Inferior parietal cortex (tissue), 1 donor: Measurements from ENCODE around the gene KIAA1549.

Experiments
- DNase-seq: peaks from one replicate; pipeline ENCODE4 v3.0.0-alpha.2; 2016; ENCODE audit errors: extremely low spot score

KIAA1549 gene

DNA sequence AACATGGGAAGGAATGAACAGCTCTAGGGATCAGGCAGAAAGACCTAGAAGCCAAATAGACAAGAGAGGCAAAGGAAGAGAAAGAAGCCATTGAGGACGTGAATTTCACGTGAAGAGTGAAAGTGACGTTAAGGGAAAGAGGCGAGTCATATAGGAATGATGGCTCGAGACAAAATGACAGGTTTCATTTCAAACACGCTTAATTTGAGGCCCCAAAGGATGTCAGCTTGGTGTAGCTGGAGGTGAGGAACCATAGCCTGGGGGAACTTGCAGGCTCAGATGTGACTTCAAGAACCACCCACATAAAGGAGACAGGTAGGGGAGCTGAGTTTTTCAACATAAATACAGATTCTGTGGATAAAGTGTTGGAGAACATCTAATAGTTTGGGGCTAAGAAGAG is 98.9 kb downstream of the KIAA1549 start:
- no peak for DNase-seq

DNA sequence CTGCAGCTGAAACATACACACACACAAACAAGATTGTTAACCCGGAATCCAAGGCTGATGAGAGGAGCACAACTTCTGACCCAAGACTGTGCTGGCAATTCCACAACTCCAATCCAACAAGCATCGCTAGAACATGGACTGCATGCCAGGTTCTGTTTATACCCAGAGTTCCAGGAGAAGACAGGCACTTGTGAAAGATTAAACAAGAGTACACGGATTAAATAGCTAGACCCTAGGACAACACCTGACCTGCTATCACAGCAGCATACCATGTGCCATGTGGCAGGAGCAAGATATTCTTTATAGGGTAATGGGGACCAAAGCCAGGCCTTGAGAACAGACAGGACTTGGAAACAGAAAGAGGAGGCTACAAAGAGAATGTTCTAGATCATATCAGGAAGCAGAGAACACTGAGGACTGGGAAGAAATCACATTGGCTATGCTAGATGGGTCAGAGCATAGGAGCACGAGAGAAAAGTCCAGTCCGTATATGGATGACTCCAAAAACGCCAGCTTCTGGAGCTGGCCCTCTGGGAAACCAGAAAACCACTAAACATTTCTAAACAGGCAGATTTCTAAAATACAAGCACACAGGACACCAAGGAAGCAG is 99.5 kb downstream of the KIAA1549 start:
- no peak for DNase-seq

DNA sequence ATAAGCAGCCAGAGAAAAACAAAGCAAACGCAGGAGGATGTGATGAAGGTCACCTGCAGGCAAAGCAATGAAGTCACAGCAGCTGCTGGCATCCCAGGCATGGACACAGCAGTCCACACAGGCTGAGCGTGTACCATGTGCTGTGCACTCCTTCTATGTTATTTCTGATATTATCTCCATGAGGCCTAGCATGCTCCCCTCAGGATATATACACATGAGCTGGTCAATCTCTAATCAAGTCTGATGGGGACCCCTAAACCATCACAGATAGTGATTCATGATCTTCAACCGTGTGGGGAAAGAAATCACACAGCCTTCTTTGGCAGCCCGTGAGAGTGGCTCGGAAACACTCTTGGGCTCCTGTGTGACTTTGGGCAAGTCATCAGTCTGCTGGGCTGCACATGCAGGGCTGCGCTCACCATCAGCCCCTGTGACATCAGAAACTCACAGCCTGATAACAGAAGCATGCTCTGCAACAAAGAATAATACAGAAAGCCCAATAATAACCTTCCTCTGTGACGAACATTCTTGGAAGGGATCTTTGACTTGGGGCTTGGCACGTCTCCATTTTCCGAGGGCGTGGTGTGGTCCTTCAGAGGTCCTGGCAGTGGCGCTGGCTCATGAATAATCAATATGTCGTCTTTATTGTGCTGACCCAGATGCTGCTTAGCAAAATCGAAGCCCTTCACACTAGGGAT is 100.2 kb downstream of the KIAA1549 start:
- no peak for DNase-seq

DNA sequence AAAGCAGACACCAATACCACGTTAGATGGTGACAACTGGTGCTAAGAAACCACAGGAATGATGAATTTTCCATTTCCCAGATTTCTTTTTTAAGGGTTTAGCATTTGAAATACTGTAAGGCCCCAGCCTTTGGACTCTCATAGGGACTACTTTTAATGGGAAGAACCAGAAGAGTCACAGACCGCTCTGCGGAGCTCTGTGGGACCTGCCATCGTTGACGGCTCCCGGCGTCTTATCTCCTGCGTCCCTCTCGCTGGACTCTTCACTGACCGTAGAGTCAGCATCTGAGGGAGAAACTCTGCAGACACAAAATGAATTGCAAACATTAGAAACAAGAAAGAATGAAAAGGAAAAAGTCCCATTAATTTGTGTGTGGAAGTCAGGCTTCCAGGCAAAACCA is 101.8 kb downstream of the KIAA1549 start:
- no peak for DNase-seq

DNA sequence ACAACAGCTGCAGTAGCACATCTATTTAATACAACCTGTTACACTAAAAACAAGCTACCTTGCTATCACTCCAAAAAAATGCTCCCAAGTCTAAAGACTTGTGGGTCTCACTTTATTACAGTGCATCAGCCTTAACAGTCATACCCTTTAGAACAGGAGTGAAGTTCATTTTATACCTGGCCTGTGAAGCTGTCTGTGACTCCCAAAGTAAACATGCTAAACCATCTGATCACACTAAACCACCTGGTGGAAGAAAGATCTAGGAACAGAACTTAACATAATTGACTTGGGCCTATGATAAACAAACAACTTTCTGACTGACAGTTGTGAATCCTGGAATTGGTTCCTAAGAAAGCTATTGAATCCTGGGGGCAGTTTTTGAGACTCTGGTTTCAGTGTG is 102.3 kb downstream of the KIAA1549 start:
- no peak for DNase-seq

DNA sequence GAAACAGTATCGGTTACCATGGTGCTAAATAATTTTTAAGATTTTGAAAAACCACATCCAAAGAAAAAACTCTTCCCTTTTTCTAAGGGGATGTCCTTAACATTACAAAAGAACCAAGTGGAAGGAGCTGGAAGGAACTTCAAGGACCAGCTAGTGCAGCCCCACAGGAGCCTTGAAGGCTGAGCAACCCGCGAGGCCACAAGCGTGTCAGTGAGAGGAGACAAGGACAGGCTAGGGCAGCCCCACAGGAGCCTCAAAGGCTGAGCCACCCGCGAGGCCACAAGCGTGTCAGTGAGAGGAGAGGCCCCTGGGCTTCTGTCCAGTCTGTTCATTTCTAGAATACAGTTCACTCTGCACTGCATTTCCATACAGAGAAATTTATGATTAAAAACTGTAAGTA is 103.1 kb downstream of the KIAA1549 start:
- DNase-seq, result no peak

DNA sequence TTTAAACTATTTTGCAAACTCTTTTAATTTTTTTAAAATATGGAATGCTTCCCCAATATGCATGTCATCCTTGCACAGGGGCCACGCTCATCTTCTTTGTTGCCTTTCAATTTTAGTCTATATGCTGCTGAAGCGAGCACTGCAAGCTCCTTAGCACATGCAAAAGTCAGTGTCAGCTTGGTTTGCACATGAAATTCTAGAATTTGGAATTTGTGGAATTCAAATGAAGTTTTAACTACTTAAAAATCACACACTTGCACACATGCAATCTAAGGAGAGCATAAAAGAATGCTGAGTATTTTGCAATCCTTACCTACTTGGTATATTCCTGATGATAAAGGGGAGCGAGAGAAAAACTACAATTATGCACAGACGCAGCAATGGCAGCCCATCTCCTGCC is 104.9 kb downstream of the KIAA1549 start:
- DNase-seq, result no peak

DNA sequence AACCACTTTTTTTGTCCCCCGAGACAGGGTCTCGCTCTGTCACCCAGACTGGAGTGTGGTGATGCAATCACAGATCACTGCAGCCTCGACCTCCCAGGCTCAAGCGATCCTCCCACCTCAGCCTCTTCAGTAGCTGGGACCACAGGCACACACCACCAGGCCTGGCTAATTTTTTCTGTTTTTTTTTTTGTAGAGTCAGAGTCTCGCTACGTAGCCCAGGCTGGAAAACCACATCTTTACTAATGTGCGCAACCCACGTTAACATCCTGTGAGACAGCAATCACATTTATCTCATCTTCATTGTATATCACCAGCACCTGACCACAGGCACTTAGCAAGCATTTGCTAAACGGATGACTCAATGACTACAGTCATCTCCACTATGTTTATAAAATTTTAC is 105.4 kb downstream of the KIAA1549 start:
- no peak for DNase-seq

DNA sequence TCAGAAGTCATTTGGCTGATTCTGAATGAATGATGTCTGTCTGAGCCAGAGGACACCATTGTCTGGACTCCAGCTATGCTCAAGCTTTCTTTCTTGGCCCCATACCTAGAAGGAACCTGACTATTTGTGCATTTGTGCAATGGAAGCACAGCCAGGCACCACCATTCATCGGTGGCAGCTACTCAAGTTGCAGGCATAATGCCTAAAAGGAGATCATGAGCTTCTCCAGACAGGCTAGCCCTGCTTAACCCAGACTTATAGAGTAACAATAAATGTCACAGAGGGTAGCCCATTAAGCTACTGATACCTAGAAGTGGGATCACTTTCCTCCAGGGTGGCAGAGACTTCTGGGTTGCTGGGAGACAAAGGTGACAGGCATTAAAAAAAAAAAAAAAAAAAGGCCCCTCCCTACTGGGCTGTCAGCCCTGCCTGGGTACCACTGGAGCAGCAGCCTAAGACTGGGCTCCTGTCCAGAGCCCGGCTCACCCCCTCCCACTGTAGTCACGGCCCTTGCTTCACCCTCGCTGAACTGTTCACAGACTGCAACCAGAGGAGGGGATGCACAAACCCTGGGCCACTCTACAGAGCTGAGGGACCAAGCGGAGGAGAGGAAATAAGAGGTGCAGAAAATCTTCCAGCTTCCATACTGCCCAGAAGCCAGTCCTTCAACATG is 107.8 kb downstream of the KIAA1549 start:
- no peak for DNase-seq

DNA sequence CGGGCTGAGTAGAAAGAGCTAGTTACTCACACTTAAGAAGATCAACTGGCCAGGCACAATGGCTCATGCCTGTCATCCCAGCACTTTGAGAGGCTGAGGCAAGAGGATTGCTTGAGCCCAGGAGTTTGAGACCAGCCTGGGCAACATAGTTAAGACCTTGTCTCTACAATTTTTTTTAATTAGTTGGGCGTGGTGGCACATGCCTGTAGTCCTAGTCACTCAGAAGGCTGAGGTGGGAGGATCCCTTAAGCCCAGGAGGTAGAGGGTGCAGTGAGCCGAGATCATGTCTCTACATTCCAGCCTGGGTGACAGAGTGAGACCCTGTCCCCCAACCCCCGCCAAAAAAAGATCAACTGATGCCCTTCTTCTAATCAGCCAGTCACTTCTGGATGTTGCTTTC is 108.6 kb downstream of the KIAA1549 start:
- no peak for DNase-seq

DNA sequence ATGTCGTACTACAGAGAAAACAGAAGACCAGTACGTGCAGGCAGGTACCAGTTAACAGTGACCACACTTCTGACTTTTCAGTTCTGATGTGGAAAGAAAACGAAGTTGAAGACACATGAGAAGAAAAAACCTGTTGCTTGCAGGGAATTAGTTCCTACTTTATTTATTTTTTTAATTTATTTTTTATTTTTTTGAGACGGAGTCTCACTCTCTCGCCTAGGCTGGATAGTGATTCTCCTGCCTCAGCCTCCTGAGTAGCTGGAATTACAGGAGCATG is 109.4 kb downstream of the KIAA1549 start:
- DNase-seq, result no peak

DNA sequence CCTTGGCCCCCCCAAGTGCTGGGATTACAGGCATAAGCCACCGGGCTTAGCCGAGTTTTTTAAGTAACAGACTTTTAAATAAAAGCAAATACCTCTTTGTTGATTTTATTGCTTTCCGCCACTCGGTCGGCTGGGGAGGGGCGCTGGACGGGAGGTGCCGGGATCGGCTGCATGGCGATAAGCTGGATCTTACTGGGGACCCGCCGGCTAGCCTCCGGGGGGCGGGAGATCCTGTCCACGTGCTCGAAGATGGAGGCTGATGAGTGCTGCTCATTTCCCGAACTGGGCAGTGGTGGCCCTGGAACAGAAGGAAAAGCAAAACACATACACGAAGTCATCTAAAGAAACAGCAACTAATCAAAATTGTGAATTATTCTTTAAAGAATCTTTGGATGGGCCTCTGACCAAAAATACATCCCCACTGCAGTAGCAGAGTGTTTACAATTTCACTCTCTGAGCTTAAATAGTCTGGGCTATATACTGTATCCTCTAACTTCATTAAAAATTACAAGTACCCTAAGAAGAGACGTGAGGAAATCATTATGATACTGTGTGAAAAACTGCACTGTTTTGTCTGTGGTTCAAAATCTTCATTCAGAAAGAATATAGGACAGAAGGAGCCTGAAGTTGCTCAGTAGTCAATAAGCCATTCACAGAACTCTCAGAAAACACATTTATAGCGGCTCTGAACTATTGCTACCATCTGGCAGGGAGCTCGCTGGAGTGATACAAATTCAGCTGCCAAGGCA is 110.0 kb downstream of the KIAA1549 start:
- no peak for DNase-seq

DNA sequence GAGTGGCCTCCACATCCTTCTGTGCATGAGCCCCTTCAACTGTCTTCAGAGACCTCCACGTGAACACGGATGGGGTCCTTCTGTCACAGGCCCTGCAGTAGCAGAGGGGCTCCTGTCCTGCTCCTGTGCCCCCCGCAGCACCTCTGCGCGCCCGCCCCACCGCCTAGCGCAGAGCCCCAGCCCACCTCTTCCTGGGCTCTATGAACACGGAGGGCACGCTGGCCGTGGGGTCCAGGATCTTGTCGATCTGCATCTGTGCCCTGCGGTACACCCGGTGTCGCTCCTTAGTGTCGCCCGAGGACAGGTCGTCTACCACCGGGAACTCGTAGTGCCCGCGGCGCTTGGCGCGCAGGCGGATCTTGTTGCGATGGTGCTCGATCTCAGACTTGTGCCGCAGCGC is 111.8 kb downstream of the KIAA1549 start:
- DNase-seq, result no peak

DNA sequence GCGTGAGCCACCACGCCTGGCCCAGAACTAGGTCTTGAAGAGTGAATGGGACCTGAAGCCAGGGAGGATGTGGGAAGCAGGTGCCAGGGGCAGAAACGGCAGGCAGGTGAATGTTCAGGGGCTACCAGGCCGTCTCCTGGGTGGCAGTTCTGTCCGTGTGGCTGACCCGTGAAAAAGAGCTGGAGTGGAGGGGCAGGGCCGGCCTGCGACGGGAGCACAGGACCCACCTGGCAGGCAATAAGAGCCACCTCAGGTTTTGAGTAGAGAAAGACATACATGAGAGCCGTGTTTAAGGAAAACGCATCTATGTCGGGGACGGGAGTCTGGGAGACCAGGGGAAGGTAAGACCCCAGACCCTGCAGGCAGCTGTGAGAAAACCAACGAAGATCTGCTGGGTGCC is 112.5 kb downstream of the KIAA1549 start:
- no peak for DNase-seq

DNA sequence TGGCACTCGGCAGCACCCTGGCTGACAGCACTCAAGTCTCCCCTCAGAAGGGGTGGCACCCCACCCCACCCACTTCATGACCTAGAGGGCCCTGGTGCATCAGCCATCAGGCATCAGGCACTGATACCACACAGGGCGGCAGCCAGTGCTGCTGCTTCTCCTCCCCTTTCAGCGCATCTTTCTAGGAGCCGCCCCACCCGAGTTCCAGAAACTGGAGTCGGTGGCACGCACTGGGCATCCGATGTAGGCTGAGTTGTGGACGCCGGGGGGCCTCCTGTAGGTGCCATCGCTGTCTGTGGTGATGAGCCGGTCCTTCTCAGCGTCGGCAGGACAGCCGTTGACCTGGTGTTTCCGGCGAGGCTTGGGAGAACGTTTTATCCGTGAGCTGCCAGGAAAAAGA is 113.4 kb downstream of the KIAA1549 start:
- no peak for DNase-seq

DNA sequence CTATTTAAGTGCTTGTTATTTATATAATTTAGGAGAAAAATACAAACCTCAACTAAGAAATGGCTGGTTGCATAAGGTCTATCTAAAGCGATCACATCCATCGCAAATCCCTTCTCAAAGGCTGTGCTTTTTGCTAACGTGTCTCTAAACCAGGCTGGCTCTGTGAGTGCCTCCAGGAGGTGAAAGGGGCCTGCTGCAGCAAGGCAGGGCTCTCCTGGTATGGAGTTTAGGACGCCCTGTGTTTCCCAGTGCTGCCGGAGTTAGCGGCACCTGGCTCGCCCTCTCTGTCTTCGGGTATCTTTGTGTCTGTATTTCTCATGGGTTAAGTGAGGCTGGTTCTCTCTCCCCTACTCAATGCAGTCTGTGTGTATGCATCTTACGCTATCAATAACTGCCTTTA is 114.8 kb downstream of the KIAA1549 start:
- DNase-seq, result no peak

DNA sequence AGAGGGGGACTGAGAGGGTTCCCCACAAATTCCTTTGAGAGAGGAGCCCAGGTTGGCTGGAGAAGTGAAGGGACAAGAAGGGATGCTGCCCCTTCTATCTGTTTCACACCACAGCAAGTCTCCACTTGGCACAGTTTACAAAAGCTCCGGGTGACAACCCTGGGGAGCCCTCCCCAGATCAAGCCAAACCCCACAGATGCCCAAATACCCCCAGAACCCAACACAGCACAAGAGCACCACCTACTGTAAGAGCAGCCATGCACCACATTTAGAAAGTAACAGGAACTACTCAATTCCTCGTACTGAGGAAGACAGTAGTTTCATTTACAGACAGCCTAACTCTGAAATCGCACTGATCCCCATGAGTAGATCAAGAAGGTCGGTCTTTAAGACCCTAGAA is 115.3 kb downstream of the KIAA1549 start:
- no peak for DNase-seq

DNA sequence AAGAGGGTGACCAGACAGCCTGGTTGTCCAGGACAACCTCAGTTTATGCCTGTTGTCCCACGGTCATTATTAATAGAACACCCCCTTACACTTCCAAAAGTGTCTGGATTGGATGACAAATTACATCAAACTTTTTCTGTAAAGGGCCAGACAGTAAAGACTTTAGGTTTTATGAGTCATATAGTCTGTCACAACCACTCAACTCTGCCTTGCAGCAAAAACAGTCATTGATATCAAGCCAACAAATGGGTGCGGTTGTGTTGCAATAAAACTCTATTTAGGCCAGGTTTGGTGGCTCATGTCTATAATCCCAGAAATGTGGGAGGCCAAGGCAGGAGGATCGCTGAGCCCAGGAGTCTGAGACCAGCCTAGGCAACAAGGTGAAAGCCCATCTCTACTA is 116.5 kb downstream of the KIAA1549 start:
- DNase-seq, result no peak

DNA sequence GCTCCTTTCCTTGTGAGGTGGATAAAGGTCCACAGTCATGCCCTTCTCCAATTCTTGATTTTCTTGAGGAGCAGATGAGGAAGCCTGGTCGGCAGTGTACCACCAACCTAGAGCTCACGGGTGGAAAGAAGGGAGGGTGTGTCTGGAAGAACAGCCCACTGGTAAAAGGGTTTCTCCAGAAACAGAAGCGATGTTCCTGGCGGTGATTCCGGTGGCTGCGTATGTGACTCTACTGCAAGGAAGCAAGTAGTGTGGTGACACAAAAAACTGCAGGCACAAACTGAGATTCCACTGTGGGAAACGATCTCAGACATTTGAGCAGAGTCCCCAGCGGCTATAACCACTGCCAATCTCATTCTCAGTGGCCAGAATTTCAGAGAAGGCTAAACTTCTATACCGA is 117.3 kb downstream of the KIAA1549 start:
- no peak for DNase-seq

DNA sequence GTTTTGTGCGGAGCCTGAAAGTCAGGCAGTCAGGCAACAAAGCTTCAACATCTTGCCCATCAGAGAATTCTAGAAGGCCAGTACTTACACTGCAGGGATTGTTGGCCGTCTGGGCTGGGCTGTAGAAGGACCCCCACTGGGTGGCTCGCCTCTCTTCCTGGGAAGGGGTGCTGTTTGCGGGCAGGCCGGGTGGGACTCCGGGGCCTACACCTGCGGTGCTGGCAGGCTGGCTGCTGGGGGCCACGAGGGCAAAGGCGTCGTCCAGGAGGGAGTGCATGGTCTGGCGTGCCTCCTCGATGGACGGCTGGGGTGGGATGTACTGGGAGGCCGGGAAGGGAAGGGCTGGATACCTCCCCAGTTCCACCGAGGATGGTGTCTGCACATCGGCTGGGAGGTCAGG is 120.1 kb downstream of the KIAA1549 start:
- no peak for DNase-seq

DNA sequence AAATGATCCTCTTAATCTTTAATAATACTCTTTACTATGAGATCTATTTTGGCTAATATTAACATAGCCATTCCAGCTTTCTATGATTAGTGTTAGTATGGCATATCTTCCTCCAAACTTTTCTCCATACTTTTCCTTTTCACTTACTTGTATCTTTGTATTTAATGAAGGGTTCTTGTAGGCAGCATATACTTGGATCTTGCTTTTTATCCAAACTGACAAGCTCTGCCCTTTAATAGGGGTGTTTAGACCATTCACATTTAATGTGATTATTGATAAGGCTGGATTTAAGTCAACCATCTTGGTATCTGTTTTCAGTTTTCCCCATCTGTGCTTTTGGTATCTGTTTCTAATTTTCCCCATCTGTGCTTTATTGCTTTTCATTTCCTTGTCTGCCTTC is 123.5 kb downstream of the KIAA1549 start:
- no peak for DNase-seq

DNA sequence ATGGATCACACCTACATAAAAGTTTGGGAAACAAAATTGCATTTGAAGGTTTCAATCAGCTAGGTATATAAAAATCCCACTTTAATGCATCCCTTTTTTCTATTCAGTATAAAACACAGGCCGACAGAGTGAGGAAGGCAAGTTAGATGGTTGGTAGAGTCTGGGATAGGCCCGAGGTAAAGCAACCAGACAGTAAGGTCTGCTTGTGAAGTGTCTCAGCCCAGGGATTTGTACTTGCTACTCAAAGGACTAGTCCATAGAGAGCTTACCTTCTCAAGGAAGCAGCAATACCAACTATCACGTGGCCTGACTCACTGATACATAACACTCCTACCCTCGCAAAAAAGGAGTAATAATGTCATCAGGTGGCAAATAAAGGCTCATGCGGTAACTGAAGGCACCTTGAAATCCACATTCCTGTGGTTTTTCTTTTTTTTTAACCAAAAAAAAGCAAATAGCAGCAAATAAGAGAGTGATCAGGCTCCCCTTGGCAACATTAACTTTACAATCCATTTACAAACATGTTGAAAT is 127.0 kb downstream of the KIAA1549 start:
- DNase-seq, result no peak

DNA sequence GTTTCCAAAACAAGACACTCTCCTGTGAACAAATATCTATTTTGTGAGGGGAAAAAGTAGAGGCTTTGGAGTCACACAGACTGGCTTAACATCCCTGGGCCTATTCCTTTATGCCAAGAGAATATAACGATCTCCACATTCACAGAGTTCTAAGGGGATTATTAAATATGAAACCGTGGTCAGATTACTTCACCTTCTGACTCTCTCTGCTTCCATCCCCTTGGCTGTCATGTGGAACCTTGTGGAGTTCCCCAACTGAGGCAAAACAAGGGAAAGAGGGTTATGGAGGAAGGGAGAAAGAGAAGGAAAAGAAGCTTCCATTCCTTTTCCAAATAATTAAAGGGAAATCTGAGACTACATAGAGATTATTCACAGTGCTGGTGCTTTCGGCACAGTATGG is 127.7 kb downstream of the KIAA1549 start:
- DNase-seq, result no peak
